ENCODE measurements around the gene ANKS1B. TPM values are rescaled to one million over a fixed set of nuclear protein-coding genes. Genes with fewer than 3 reads are reported as not detected.

The ANKS1B gene
- total and polyA plus RNA-seq, 2 of the 4 experiments (the other 2 are of a cell fraction), result 0.17 to 0.18 TPM

DNA sequence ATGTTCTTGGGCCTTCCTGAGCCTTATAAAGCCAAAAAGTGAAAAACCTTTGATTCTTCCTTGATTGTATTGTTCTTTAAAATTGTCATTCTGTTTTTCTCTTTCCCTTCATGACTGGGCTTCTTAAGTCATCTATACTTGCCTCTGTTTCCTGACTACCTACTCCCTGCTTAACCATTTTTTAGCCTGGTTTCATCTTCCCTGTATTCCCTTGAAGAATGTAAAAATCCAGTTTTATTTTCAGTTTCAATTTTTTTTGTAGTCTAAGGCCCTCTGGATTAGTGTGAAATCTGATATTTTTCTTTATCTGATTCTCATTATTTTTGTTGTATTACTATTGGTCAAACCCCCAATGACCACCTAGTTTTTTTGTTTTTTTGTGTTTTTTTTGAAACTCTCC is 1293.4 kb downstream of the ANKS1B start:
- H3K4me3 ChIP-seq (ENCODE audit: insufficient read depth, low read depth, low read length), result no peak overlapping the region
- H3K27ac ChIP-seq (ENCODE audit: insufficient read depth, low read length), result no peak overlapping the region
- H4K20me1 ChIP-seq (ENCODE audit: insufficient read depth, low read length), result no peaks in the 10 kb centered on the region
- H3K9me3 ChIP-seq (ENCODE audit: control insufficient read depth, insufficient read depth, low read length), result no peaks in the 10 kb centered on the region
- peaks cover 10 to 19% of the 10 kb centered on the region in 2 experiments; a peak in 3 of 4 replicates for H3K79me1 ChIP-seq (ENCODE audit: low read depth in 1 of 2, low read length in 2 of 2)
- no peak overlapping the region for H4K5ac ChIP-seq (ENCODE audit: low read depth, low read length)
- no peak overlapping the region for H2BK5ac ChIP-seq (ENCODE audit: low read depth, low read length, poor library complexity, severe bottlenecking)
- ChIA-PET POLR2A (ENCODE audit: unreplicated experiment) (no interaction called here), CTCF (no interaction called here)
- ATAC-seq (ENCODE audit: low read depth), result no peak
- no peak overlapping the region for H4K91ac ChIP-seq (ENCODE audit: insufficient read depth, low read depth, low read length)
- no TSS peak for BruUV-seq (replicated peaks)
- no peak overlapping the region for H2AK5ac ChIP-seq (ENCODE audit: low read depth, low read length)
- no peak overlapping the region for H3K4me2 ChIP-seq (ENCODE audit: low read depth, low read length)
- H3K4me1 ChIP-seq (ENCODE audit: control insufficient read depth, insufficient read depth, low read length), result peaks cover 2% of the 10 kb centered on the region; the same call in 1 of the 2 replicates
- no peak for DNase-seq
- H3K14ac ChIP-seq (replicated peaks; ENCODE audit: low read depth, low read length), result no peak overlapping the region
- no peak overlapping the region for H3K18ac ChIP-seq (ENCODE audit: low read depth, low read length)
- dilution Hi-C loops (cut with HindIII; ENCODE audit: low sequenced_read_pairs, unreplicated experiment) (no loop called here), in situ Hi-C loops (cut with MboI; ENCODE audit: low sequenced_read_pairs) (no loop called here), intact Hi-C loops (cut with micrococcal nuclease) (no loop called here)
- H3K56ac ChIP-seq (ENCODE audit: extremely low read depth, insufficient read depth, low read length), result no peak overlapping the region
- no peaks in the 10 kb centered on the region for H3K27me3 ChIP-seq (ENCODE audit: control insufficient read depth, insufficient read depth, low read length)
- H3K4ac ChIP-seq (ENCODE audit: low read depth, low read length), result no peak overlapping the region
- TF ChIP-seq BHLHE40 (IDR thresholded peaks at IDR 0.05; ENCODE audit: low read depth, low read length), result no peak
- TF ChIP-seq CEBPB (IDR thresholded peaks at IDR 0.05; ENCODE audit: low read depth, low read length), result no peak
- TF ChIP-seq, protein P1, sequence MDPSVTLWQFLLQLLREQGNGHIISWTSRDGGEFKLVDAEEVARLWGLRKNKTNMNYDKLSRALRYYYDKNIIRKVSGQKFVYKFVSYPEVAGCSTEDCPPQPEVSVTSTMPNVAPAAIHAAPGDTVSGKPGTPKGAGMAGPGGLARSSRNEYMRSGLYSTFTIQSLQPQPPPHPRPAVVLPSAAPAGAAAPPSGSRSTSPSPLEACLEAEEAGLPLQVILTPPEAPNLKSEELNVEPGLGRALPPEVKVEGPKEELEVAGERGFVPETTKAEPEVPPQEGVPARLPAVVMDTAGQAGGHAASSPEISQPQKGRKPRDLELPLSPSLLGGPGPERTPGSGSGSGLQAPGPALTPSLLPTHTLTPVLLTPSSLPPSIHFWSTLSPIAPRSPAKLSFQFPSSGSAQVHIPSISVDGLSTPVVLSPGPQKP (IDR thresholded peaks at IDR 0.05; ENCODE audit: borderline replicate concordance, low read depth, low read length), result no peak
- TF ChIP-seq CHD1 (IDR thresholded peaks at IDR 0.05; ENCODE audit: low read depth, low read length), result no peak
- TF ChIP-seq RFX5 (IDR thresholded peaks at IDR 0.05; ENCODE audit: low read depth, low read length), result no peak
- TF ChIP-seq SMC3 (IDR thresholded peaks at IDR 0.05; ENCODE audit: low read depth, low read length), result no peak
- TF ChIP-seq MAZ (IDR thresholded peaks at IDR 0.05; ENCODE audit: borderline replicate concordance, low read depth, low read length), result no peak
- TF ChIP-seq MXI1 (IDR thresholded peaks at IDR 0.05; ENCODE audit: borderline replicate concordance, low read depth, low read length), result no peak
- no peak for TF ChIP-seq POLR2A (IDR thresholded peaks at IDR 0.05; ENCODE audit: low read depth, low read length)
- TF ChIP-seq RCOR1 (IDR thresholded peaks at IDR 0.05; ENCODE audit: insufficient replicate concordance, low read length), result no peak
- no peak for TF ChIP-seq FOS (IDR thresholded peaks at IDR 0.05; ENCODE audit: low read depth, low read length)
- no peak for TF ChIP-seq NFE2L2 (IDR thresholded peaks at IDR 0.05; ENCODE audit: low read depth, low read length)
- TF ChIP-seq CTCF (conservative IDR thresholded peaks at IDR 0.05; ENCODE audit: low read depth, low read length), result no peak
- TF ChIP-seq, protein P2, sequence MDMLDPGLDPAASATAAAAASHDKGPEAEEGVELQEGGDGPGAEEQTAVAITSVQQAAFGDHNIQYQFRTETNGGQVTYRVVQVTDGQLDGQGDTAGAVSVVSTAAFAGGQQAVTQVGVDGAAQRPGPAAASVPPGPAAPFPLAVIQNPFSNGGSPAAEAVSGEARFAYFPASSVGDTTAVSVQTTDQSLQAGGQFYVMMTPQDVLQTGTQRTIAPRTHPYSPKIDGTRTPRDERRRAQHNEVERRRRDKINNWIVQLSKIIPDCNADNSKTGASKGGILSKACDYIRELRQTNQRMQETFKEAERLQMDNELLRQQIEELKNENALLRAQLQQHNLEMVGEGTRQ (IDR thresholded peaks at IDR 0.05; ENCODE audit: low read depth, low read length), result no peak
- TF ChIP-seq RAD21 (IDR thresholded peaks at IDR 0.05; ENCODE audit: low read length), result no peak
- TF ChIP-seq MAFK (IDR thresholded peaks at IDR 0.05; ENCODE audit: low read depth, low read length), result no peak
- peaks cover 11% of the 10 kb centered on the region for H3K36me3 ChIP-seq (ENCODE audit: control insufficient read depth, insufficient read depth, low read length)
- H2AFZ ChIP-seq (replicated peaks; ENCODE audit: low read length, poor library complexity), result no peak overlapping the region
- no peak overlapping the region for H2BK15ac ChIP-seq (ENCODE audit: low read depth, low read length)
- no peak overlapping the region for H2BK120ac ChIP-seq (ENCODE audit: low read depth, low read length)
- H3K9ac ChIP-seq (ENCODE audit: low read depth, low read length), result no peak overlapping the region
- no peaks in the 10 kb centered on the region for H3K9me1 ChIP-seq (ENCODE audit: insufficient read depth, low read length)
- H3K23ac ChIP-seq (ENCODE audit: low read depth, low read length), result no peak overlapping the region
- no peak overlapping the region for H4K8ac ChIP-seq (ENCODE audit: low read depth in 2 of 2, low read length in 2 of 2)
- no peak overlapping the region for H2BK20ac ChIP-seq (ENCODE audit: low read depth, low read length)
- H2AK9ac ChIP-seq (replicated peaks; ENCODE audit: low read depth, low read length, poor library complexity), result no peak overlapping the region

All from IMR-90 (cell line).